Measurements from ENCODE around the gene IGSF21.

Gene IGSF21

DNA sequence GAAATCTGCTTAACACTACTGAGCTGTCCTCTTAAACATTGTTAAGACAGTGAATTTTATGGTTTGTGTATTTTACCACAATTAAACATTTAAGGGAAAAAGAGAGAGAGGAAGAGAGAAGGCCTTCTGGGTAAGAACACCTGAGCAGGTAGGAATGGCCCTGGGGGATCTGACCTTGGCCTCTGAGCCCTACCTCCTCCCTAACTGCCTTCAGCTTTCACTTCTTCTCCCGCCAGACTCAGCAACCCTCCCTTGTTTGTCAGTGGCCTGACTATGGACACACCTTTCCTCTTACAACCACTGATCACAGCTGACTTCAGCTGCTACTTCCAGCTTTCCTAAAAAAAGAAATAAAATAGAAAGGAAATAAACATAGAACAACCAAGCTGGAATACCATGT is 13.5 kb upstream of the IGSF21 start:
- DNase-seq (ENCODE audit: low read depth in 2 of 3, low spot score in 1 of 3) = no peak

DNA sequence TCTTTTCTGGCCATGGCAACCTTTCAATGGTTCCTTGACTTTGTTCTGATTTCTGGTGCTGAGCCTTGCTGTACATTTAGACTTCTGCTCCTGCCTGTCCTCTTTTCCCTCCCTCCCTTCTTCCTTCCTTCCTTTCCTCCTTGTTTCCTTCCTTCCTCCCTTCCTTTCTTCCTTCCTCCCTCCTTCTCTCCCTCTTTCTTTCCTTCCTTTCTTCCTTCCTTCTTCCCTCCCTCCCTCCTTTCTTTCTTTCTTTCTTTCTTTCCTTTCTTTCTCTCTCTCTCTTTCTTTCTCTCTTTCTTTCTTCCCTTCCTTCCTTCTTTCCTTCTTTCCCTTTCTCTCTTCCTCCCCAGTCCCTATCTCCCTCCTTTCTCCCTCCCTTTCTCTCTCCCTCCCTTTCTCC is 10.4 kb upstream of the IGSF21 start:
- no peak for DNase-seq (ENCODE audit: low read depth in 2 of 3, low spot score in 1 of 3)

GRCh38 chr1:18099026-18099425 is 8.6 kb upstream of the IGSF21 start:
- no peak for DNase-seq (ENCODE audit: low read depth in 2 of 3, low spot score in 1 of 3)

- no peak for DNase-seq (ENCODE audit: low read depth in 2 of 3, low spot score in 1 of 3)
Observed at GRCh38 chr1:18100060-18100459, 7.5 kb upstream of the IGSF21 start.

DNA sequence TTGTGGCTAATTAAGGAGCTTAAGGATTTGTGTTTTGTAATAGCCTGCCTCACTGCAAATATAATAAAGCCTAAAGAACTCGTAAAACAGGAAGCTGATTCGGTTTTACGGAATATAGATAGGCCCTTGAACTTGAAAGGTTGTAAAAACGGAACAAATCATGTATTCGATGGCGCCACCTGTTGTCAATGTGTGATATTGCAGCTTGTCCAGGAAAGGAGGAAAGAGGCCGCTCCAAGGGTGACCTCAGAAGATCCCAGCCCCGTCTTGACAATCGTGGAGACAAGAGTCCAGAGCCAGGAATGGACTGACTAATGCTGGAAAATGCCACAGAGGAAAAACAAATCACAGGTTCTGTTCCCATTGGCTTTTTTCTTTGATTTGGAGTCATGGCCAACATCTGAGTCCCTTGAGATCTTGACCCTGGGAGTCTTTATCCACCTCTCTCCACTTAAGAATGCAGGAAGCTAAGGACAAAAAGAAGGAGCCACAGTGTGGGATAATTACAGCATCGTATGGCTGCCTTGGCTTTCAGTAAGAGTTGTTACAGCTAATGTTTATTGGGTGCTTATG is 7.0 kb upstream of the IGSF21 start:
- DNase-seq (ENCODE audit: low read depth in 2 of 3, low spot score in 1 of 3) = peak; percentile 17 to 67 (median 34)

GRCh38 chr1:18101508-18101907 is 6.1 kb upstream of the IGSF21 start:
- no peak for DNase-seq (ENCODE audit: low read depth in 2 of 3, low spot score in 1 of 3)

DNA sequence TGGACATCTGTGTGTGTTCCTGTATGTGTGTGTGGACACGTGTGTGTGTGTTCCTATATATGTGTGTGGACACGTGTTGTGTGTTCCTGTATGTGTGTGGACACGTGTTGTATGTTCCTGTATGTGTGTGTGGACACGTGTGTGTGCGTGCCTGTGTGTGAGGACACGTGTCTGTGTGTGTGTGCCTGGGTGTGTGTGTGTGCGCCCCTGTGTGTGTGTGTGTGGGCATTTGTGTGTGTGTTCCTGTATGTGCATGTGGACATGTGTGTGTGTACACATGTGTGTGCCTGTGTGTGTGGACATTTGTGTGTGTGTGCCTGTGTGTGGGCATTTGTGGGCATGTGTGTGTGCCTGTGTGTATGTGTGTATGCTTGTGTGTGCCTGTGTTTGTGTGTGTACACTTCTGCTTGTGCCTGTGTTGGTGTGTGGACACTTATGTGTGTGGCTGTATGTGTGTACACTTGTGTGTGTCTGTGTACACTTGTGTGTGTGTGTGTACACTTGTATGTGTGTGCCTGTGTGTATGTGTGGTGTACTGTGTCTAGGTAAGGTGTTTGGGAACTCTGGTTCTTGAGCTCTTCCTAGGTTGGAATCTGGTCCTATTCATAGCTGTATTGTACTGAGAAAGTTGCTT is 3.7 kb upstream of the IGSF21 start:
- no peak for DNase-seq (ENCODE audit: low read depth in 2 of 3, low spot score in 1 of 3)

DNA sequence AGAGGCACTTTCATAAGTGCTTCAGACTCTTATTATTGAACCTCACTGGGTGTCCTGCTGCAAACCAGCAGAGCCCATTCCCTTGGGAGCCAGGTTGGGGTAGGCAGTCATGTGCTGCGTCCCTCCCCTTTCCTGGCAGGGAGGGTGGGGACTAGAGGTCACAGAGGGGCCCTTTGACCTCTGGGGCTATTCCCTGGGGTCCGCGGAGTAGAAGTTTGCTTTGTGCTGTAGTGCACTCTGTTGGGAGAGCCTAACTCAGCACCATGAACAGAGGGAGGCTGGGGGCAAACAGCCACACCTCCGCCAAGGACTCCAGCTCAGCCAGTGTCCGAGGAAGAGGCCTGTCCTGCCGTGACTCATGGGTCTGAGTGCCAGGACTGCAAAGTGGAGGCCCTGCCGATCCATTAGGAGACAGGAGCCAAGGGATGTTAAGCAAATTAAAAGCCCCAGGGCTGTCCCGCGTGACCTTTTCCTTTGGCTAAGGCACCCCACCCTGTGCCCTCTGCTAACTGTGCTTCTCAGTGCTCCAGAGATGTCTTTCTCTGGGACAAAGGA is 3.0 kb upstream of the IGSF21 start:
- DNase-seq (ENCODE audit: low read depth in 2 of 3, low spot score in 1 of 3) = no peak

GRCh38 chr1:18105196-18105595 is 2.4 kb upstream of the IGSF21 start:
- no peak for DNase-seq (ENCODE audit: low read depth in 2 of 3, low spot score in 1 of 3)

- no peak for DNase-seq (ENCODE audit: low read depth in 2 of 3, low spot score in 1 of 3)
Observed at GRCh38 chr1:18108299-18109057, 880 bp downstream of the IGSF21 start.

- DNase-seq (ENCODE audit: low read depth in 2 of 3, low spot score in 1 of 3) = no peak
Observed at GRCh38 chr1:18109058-18109755, 1.6 kb downstream of the IGSF21 start.

- peak in 1 of 3 donors; percentile 8 for DNase-seq (ENCODE audit: low read depth in 2 of 3, low spot score in 1 of 3)
Observed at GRCh38 chr1:18109756-18110597, 2.4 kb downstream of the IGSF21 start.

DNA sequence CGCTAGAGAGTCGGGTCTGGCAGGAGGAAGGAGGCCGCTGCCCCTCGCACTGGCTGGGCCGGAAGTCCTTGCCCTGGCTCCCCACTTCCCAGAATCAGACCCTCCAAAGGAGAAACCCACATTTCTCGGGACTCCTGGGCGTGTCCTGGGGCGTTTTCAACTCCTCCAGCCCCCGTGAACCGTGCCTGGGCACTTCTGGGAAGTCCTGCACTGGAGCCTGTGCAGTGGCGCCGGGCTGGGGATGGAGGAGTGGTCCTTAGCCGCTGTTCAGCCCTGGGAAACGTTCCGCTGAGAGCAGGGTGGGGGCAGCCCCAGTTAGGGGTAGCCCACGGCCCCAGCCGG is 3.0 kb downstream of the IGSF21 start:
- DNase-seq (ENCODE audit: low read depth in 2 of 3, low spot score in 1 of 3) = no peak

GRCh38 chr1:18110968-18111367 is 3.4 kb downstream of the IGSF21 start:
- DNase-seq (ENCODE audit: low read depth in 2 of 3, low spot score in 1 of 3) = peak in 1 of 3 donors; percentile 2

- DNase-seq (ENCODE audit: low read depth in 2 of 3, low spot score in 1 of 3) = no peak
Observed at GRCh38 chr1:18111605-18112297, 4.2 kb downstream of the IGSF21 start.

DNA sequence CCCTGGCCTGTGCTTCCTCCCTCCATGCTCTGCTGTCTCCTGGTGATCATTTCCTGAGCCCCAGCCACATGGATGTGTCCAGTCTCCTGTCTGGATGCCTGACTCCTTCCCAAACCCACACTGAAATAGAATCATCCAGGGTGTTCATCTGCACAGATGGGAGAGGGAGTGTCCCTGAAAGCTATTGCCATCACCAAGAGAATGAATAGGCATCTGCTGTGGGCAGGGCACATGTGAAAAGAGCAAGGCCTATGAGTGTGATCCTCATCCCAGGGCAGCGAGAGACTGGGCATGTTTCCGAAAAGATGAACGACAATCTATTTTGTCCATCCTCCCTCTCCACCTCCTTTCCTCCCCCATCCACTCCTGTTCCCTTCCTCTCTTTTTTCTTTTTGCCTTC is 5.0 kb downstream of the IGSF21 start:
- DNase-seq (ENCODE audit: low read depth in 2 of 3, low spot score in 1 of 3) = no peak

DNA sequence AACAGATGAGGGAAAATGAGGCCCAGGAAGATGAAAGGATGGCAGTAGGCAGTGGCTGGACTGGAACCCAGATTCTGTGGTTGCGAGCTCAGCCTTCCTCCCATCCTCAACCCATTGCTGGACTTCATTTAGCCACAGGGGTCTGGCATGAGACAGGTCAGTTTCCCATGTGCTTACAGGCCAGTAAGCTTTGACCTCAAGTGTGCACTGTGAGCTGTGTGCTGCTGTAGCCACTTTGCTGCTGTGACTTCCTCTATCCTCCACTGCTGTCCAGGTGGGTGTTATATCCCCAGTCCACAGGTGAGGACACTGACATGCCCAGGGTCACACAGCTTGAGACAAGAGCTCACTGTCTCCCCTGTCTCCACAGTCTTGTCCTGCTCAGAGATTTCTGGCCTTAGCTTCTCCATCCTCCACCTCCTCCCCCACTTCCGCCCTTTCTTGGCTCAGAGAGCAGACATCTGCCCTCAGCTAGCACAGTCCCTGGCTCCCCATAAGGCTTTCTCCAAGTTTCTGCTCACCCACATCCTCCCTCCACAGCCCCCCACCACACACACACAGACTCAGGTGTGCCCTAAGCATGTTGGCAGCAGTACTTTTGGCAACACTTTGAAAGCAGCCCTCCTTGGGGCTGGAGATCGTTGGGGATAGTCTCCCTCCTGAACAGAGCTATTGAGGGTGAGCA is 7.3 kb downstream of the IGSF21 start:
- DNase-seq (ENCODE audit: low read depth in 2 of 3, low spot score in 1 of 3) = no peak

GRCh38 chr1:18116777-18117176 is 9.2 kb downstream of the IGSF21 start:
- DNase-seq (ENCODE audit: low read depth in 2 of 3, low spot score in 1 of 3) = no peak

- no peak for DNase-seq (ENCODE audit: low read depth in 2 of 3, low spot score in 1 of 3)
Observed at GRCh38 chr1:18118078-18118477, 10.5 kb downstream of the IGSF21 start.

DNA sequence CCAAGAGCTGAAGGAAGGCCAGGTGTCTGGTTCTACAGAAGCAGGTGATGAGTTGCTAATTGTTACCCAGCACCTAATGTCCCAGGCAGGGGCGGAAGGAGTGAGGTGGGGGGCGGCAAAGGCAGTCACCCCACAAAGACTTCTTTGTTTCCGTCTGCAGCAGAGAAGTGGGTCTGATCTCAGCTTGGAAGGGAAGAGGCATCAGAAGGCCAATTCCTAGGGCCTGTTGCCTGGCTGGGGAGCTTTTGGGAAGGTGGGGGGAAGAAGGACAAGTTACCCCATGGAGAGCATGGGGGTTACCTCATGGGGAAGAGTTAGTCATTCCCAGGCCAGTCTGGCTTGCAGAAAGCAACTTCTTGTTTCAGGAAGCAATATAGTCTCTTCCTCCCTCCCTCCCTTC is 10.9 kb downstream of the IGSF21 start:
- DNase-seq (ENCODE audit: low read depth in 2 of 3, low spot score in 1 of 3) = no peak

All from stimulated activated CD4-positive, alpha-beta T cell treated with anti-CD3 and anti-CD28 coated beads, Interleukin-12 subunit alpha, Interleukin-12 subunit beta, amount 100 ng/mL, for 48 hours (primary cell).